Mammary epithelial cell (primary cell): ENCODE data around the gene NBAS.

Experiments used
- EZH2 ChIP-seq: IDR thresholded peaks from 2 replicates; pipeline ENCODE4 v1.6.1; 2012; ENCODE audit warnings: low read length, inconsistent platforms, borderline replicate concordance
- TF ChIP-seq, protein P1 (sequence below), 2 donors: IDR thresholded peaks in 1 of 2; conservative IDR thresholded peaks in 1 of 2; 2 replicates each; pipeline ENCODE4 v1.5.1; 2011 to 2012; ENCODE audit warnings: inconsistent platforms in 2 of 2, low read length in 2 of 2, mild to moderate bottlenecking in 2 of 2, control low read depth in 1 of 2, low read depth in 1 of 2; ENCODE audit not compliant: insufficient read depth in 1 of 2; ENCODE audit errors: extremely low read depth in 1 of 2

DNA sequence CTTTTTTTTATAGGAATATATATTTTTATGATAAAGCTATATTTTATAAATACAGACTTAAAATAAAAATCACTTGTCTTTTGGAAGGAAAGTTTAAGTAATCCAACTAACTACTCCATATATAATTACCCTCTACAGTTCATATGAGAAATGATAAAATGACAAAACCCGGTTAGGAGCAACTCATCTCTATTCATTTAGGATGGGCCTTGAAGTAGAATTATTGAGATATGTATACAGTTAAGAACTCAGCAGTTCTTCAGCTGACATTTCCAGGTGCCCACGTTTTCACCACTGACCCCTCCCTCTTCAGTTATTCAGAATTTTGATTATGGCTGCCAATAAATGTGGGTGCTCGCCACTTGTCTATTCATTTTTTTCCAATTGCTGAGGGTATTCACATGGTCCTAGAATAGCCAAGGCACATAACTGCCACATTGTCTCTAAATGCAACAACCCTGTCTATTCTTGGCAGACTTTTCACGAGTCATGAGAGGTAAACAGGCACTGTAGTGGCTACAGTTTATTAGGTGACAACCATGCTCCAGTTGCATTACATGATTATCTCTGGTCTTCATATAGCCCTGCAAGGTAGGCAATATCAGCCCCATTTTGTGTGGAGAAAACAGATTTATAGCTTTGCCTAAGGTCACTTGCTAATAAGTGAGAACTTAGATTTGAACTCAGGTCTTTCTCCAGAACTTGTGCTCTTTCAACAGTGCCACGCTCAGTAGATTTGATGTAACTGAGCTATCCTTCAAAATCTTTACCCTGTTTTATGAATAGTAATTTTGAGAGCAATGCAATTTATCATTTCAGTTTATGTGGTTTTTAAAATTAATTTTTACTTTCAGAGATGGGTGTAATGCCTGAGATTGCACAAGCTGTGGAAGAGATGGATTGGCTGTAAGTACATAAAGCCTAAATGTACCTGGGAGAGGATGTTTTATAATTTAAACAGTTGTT lies 33.4 kb upstream of the NBAS start:
- TF ChIP-seq, protein P1, sequence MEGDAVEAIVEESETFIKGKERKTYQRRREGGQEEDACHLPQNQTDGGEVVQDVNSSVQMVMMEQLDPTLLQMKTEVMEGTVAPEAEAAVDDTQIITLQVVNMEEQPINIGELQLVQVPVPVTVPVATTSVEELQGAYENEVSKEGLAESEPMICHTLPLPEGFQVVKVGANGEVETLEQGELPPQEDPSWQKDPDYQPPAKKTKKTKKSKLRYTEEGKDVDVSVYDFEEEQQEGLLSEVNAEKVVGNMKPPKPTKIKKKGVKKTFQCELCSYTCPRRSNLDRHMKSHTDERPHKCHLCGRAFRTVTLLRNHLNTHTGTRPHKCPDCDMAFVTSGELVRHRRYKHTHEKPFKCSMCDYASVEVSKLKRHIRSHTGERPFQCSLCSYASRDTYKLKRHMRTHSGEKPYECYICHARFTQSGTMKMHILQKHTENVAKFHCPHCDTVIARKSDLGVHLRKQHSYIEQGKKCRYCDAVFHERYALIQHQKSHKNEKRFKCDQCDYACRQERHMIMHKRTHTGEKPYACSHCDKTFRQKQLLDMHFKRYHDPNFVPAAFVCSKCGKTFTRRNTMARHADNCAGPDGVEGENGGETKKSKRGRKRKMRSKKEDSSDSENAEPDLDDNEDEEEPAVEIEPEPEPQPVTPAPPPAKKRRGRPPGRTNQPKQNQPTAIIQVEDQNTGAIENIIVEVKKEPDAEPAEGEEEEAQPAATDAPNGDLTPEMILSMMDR (conservative IDR thresholded peaks at IDR 0.05 in 1 of 2, IDR thresholded peaks at IDR 0.05 in 1 of 2; ENCODE audit: extremely low read depth in 1 of 2, insufficient read depth in 1 of 2, low read depth in 1 of 2, low read length in 2 of 2), result no peak
- no peak for TF ChIP-seq EZH2
